K562 (cell line): ENCODE data around the gene IFT172. TPM values are rescaled to one million over a fixed set of nuclear protein-coding genes. Genes with fewer than 3 reads are reported as not detected.

Experiments used
- ATF2 ChIP-seq: sonication (generic); formaldehyde crosslinking; IDR thresholded peaks from 2 replicates; pipeline ENCODE4 v1.8.1; 2022; ENCODE audit warnings: missing genetic modification reagents
- DEAF1 ChIP-seq: fragments of 450-650 bp; formaldehyde crosslinking; IDR thresholded peaks from 2 replicates; pipeline ENCODE4 v1.4.0; 2020; ENCODE audit warnings: mild to moderate bottlenecking, moderate library complexity
- FOXP1 ChIP-seq: sonication (generic); formaldehyde crosslinking; IDR thresholded peaks from 2 replicates; pipeline ENCODE4 v1.8.0; 2022; ENCODE audit warnings: mild to moderate bottlenecking, missing genetic modification reagents
- GABPB1 ChIP-seq: sonication (generic); formaldehyde crosslinking; IDR thresholded peaks from 2 replicates; pipeline ENCODE4 v1.8.0; 2022; ENCODE audit warnings: mild to moderate bottlenecking, missing genetic modification reagents
- HMG20A ChIP-seq: fragments of 450-650 bp; formaldehyde crosslinking; conservative IDR thresholded peaks from 2 replicates; pipeline ENCODE4 v1.4.0; 2020; ENCODE audit warnings: mild to moderate bottlenecking, mixed read lengths
- IRF9 ChIP-seq: fragments of 450-650 bp; IDR thresholded peaks from 2 replicates; pipeline ENCODE4 v1.6.1; 2016; ENCODE audit warnings: missing biosample characterization, missing genetic modification characterization
- LEF1 ChIP-seq: fragments of 450-650 bp; IDR thresholded peaks from 2 replicates; pipeline ENCODE4 v1.6.1; 2016; ENCODE audit warnings: mild to moderate bottlenecking
- NEUROD1 ChIP-seq: fragments of 150-350 bp; IDR thresholded peaks from 2 replicates; pipeline ENCODE4 v1.6.1; 2014; ENCODE audit warnings: borderline replicate concordance, low read length, low read depth; ENCODE audit not compliant: partially characterized antibody
- NFATC3 ChIP-seq: fragments of 450-650 bp; IDR thresholded peaks from 2 replicates; pipeline ENCODE4 v1.6.1; 2017; ENCODE audit warnings: mild to moderate bottlenecking
- NR2C2 ChIP-seq, 2 experiments: fragments of 200-800 bp in 1 of 2; sonication (Bioruptor generic) in 1 of 2; sonication (generic) in 1 of 2; formaldehyde crosslinking in 1 of 2; IDR thresholded peaks; 2 replicates each; pipeline versions ENCODE4 v1.6.1 to v1.8.0; 2016 to 2022; ENCODE audit warnings: mild to moderate bottlenecking in 1 of 2, missing compliant biosample characterization in 1 of 2, missing genetic modification characterization in 1 of 2, missing genetic modification reagents in 1 of 2
- NRF1 ChIP-seq, 2 experiments: fragments of 450-650 bp; IDR thresholded peaks in 1 of 2; conservative IDR thresholded peaks in 1 of 2; 2 replicates each; pipeline ENCODE4 v1.6.1; 2014; ENCODE audit warnings: mild to moderate bottlenecking in 2 of 2
- POLR3G ChIP-seq: IDR thresholded peaks from 2 replicates; pipeline ENCODE4 v1.6.1; 2011; ENCODE audit not compliant: insufficient read length, insufficient replicate concordance; ENCODE audit errors: extremely low read depth
- U2AF2 ChIP-seq: fragments of 200-400 bp; formaldehyde crosslinking; optimal IDR thresholded peaks from 2 replicates; pipeline ENCODE3; 2017; ENCODE audit warnings: low read depth, mild to moderate bottlenecking, low read length
- ZBTB8A ChIP-seq: fragments of 450-650 bp; IDR thresholded peaks from 2 replicates; pipeline ENCODE4 v1.6.1; 2018; ENCODE audit warnings: mild to moderate bottlenecking, moderate library complexity; ENCODE audit not compliant: partially characterized antibody
- ZFP1 ChIP-seq: fragments of 450-650 bp; formaldehyde crosslinking; IDR thresholded peaks from 2 replicates; pipeline ENCODE4 v1.4.0; 2020; ENCODE audit warnings: mild to moderate bottlenecking, mixed read lengths
- ZNF584 ChIP-seq: fragments of 200-800 bp; sonication (Bioruptor generic); IDR thresholded peaks from 2 replicates; pipeline ENCODE4 v1.6.1; 2016; ENCODE audit warnings: low read depth, mild to moderate bottlenecking, missing genetic modification characterization, missing compliant biosample characterization
- polyA plus RNA-seq, 8 experiments: library from polyadenylated mRNA; depleted of rRNA in 4 of 8; stranded (reverse) in 5 of 8; unstranded in 3 of 8; fragments of >200 nt; fragmentation: Nextera tagmentation in 2 of 8; fragmentation: Illumina TruSeq in 1 of 8; extraction: Ambion mirVana in 2 of 8; extraction: Trizol in 1 of 8; gene quantifications; 2 replicates each; pipeline versions ENCODE4 v1.2.1 to v1.2.3, GENCODE V29; 2011 to 2014; ENCODE audit warnings: inconsistent platforms in 1 of 8, missing spikeins in 1 of 8
- total RNA-seq, 7 experiments: library from RNA; depleted of rRNA in 6 of 7; stranded (reverse); fragments of >200 nt in 6 of 7; fragmentation: Illumina TruSeq in 2 of 7; extraction: Trizol in 2 of 7; gene quantifications; 2 replicates each; pipeline versions ENCODE4 v1.2.1 to v1.2.3, GENCODE V29; 2011 to 2021; ENCODE audit warnings: low replicate concordance in 1 of 7
- TF ChIP-seq, protein P1 (sequence below): fragments of 450-650 bp; formaldehyde crosslinking; IDR thresholded peaks from 2 replicates; pipeline ENCODE4 v1.4.0; 2020; ENCODE audit warnings: mild to moderate bottlenecking, moderate library complexity
- TF ChIP-seq, protein P2 (sequence below): fragments of 450-650 bp; IDR thresholded peaks from 2 replicates; pipeline ENCODE4 v1.6.1; 2014; ENCODE audit warnings: low read depth, mild to moderate bottlenecking, moderate library complexity, borderline replicate concordance

Gene IFT172
- total and polyA plus RNA-seq, 9 of the 15 experiments (the other 6 are each of a cell fraction or from before 2014, with no cell fraction given) = 5.6 to 19.1 (median 13.5) TPM

GRCh38 chr2:27489498-27490397, at the start of gene IFT172 (continued):
- TF ChIP-seq HMG20A (CRISPR knock-in tag) (no peak), NFATC3 (no peak), ZNF584 (CRISPR knock-in tag) (no peak), ATF2 (CRISPR knock-in tag) (no peak), NRF1 (conservative IDR thresholded peaks at IDR 0.05 in 1 of 2, IDR thresholded peaks at IDR 0.05 in 1 of 2) (peak; percentile 100), POLR3G (no peak), NEUROD1 (peak; percentile 36), FOXP1 (0 out of 2 replicates have a peak, but pooled peaks have one; percentile 19), ZFP1 (CRISPR knock-in tag) (no peak), LEF1 (no peak), NR2C2 (CRISPR knock-in tag; IDR thresholded peaks at IDR 0.05) (peak; percentile 86), NR2C2 (tag; IDR thresholded peaks at IDR 0.05) (peak; percentile 95), DEAF1 (CRISPR knock-in tag) (no peak), GABPB1 (CRISPR knock-in tag) (peak; percentile 71), IRF9 (no peak), ZBTB8A (no peak), U2AF2 (no peak)
- TF ChIP-seq, protein P1, sequence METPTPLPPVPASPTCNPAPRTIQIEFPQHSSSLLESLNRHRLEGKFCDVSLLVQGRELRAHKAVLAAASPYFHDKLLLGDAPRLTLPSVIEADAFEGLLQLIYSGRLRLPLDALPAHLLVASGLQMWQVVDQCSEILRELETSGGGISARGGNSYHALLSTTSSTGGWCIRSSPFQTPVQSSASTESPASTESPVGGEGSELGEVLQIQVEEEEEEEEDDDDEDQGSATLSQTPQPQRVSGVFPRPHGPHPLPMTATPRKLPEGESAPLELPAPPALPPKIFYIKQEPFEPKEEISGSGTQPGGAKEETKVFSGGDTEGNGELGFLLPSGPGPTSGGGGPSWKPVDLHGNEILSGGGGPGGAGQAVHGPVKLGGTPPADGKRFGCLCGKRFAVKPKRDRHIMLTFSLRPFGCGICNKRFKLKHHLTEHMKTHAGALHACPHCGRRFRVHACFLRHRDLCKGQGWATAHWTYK = no peak
- TF ChIP-seq, protein P2, sequence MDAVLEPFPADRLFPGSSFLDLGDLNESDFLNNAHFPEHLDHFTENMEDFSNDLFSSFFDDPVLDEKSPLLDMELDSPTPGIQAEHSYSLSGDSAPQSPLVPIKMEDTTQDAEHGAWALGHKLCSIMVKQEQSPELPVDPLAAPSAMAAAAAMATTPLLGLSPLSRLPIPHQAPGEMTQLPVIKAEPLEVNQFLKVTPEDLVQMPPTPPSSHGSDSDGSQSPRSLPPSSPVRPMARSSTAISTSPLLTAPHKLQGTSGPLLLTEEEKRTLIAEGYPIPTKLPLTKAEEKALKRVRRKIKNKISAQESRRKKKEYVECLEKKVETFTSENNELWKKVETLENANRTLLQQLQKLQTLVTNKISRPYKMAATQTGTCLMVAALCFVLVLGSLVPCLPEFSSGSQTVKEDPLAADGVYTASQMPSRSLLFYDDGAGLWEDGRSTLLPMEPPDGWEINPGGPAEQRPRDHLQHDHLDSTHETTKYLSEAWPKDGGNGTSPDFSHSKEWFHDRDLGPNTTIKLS = peak; percentile 92
